Keratinocyte (primary cell): Measurements from ENCODE around the gene DNM1L.

ENCODE experiments used
- EZH2 ChIP-seq: IDR thresholded peaks from one replicate; pipeline ENCODE4 v1.6.1; 2012; ENCODE audit warnings: inconsistent platforms, mild to moderate bottlenecking, low read length, moderate library complexity
- TF ChIP-seq, protein P1 (sequence below), 3 experiments: IDR thresholded peaks in 1 of 3; conservative IDR thresholded peaks in 1 of 3; optimal IDR thresholded peaks in 1 of 3; 2 replicates in 2 of 3; 3 replicates in 1 of 3; pipeline versions ENCODE3 to v1.5.1; 2011; ENCODE audit warnings: low read length in 3 of 3, mild to moderate bottlenecking in 3 of 3, moderate library complexity in 2 of 3, control low read depth in 1 of 3, inconsistent platforms in 1 of 3; ENCODE audit not compliant: insufficient read depth in 2 of 3; ENCODE audit errors: extremely low read depth in 1 of 3

DNA sequence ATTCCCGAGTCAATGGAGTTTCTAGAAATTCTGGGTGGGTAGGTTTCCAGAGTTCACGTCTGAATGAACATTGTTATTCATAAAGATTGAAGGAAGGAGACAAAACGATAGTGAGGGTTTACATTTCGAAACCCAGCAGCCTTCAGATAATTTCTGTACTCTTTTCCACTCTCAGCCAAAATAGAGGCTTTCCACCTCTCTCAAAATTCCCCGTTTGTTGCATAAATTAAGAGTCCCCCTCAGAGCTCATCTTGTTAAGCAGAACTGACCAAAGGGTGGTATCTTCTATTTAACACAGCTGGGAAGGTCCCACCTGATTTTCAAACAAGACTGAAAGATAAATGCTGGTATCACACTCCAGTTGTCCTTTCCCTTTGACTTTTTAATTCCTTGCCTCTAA lies 98.1 kb downstream of the DNM1L start:
- TF ChIP-seq, protein P1, sequence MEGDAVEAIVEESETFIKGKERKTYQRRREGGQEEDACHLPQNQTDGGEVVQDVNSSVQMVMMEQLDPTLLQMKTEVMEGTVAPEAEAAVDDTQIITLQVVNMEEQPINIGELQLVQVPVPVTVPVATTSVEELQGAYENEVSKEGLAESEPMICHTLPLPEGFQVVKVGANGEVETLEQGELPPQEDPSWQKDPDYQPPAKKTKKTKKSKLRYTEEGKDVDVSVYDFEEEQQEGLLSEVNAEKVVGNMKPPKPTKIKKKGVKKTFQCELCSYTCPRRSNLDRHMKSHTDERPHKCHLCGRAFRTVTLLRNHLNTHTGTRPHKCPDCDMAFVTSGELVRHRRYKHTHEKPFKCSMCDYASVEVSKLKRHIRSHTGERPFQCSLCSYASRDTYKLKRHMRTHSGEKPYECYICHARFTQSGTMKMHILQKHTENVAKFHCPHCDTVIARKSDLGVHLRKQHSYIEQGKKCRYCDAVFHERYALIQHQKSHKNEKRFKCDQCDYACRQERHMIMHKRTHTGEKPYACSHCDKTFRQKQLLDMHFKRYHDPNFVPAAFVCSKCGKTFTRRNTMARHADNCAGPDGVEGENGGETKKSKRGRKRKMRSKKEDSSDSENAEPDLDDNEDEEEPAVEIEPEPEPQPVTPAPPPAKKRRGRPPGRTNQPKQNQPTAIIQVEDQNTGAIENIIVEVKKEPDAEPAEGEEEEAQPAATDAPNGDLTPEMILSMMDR (optimal IDR thresholded peaks at IDR 0.05 in 1 of 3, IDR thresholded peaks at IDR 0.05 in 1 of 3, conservative IDR thresholded peaks at IDR 0.05 in 1 of 3; ENCODE audit: extremely low read depth in 1 of 3, insufficient read depth in 2 of 3, low read length in 3 of 3): no peak
- no peak for TF ChIP-seq EZH2
